Left lung (tissue), 14 donors: ENCODE data around the gene PCSK5. TPM values are rescaled to one million over a fixed set of nuclear protein-coding genes. Genes with fewer than 3 reads are reported as not detected.
A peak's percentile ranks its signal among the peaks of the same experiment; 100 is the strongest.

ENCODE experiments used
- ATAC-seq: fragments of 200-7000 bp; cut with Tn5 transposase; one replicate; pipeline ENCODE4 v1.9.1; 2020; ENCODE audit warnings: moderate library complexity
- DNase-seq, 4 donors: peaks; one replicate each; pipeline ENCODE4 v3.0.0-alpha.2; 2013 to 2020
- H3K27ac ChIP-seq, 2 donors: fragments of 200-600 bp; sonication (generic) in 1 of 2; one replicate each; pipeline versions ENCODE4 v1.5.0 to v1.8.0; 2020 to 2021
- H3K27me3 ChIP-seq, 2 donors: fragments of 200-600 bp; sonication (generic) in 1 of 2; one replicate each; pipeline versions ENCODE4 v1.5.0 to v1.8.0; 2020 to 2021
- H3K36me3 ChIP-seq, 2 donors: fragments of 200-600 bp; sonication (generic) in 1 of 2; one replicate each; pipeline versions ENCODE4 v1.5.0 to v1.8.0; 2020 to 2021
- H3K4me1 ChIP-seq, 2 donors: fragments of 200-600 bp; one replicate each; pipeline ENCODE4 v1.8.0; 2021
- H3K4me3 ChIP-seq, 2 donors: fragments of 200-600 bp; sonication (generic) in 1 of 2; one replicate each; pipeline versions ENCODE4 v1.5.0 to v1.8.0; 2020 to 2021; ENCODE audit warnings: mild to moderate bottlenecking in 1 of 2
- H3K9me3 ChIP-seq, 2 donors: fragments of 200-600 bp; sonication (generic) in 1 of 2; one replicate each; pipeline versions ENCODE4 v1.5.0 to v1.8.0; 2020 to 2021
- CTCF ChIP-seq, 2 donors: fragments of 200-600 bp; sonication (generic) in 1 of 2; IDR thresholded peaks; one replicate each; pipeline versions ENCODE4 v1.5.0 to v1.8.0; 2021; ENCODE audit warnings: antibody characterized with exemption in 2 of 2
- intact Hi-C, 2 donors: fragments of 100-400 bp; cut with DNase I; formaldehyde crosslinking; loops; one replicate each; pipeline versions ENCODE4 v1.11.2 to v1.14.2; 2022
- long read RNA-seq, 12 donors: library from polyadenylated mRNA in 2 of 12; unstranded in 2 of 12; transcript quantifications; one replicate each; pipeline ENCODE4 v2.0.0 and lab custom pipeline, GENCODE V29; 2019 to 2026
- polyA plus RNA-seq, 6 donors: library from polyadenylated mRNA; unstranded; fragments of 120-200 nt; gene quantifications; one replicate each; pipeline ENCODE4 v1.2.1, GENCODE V29; 2013; ENCODE audit not compliant: insufficient read length in 6 of 6
- total RNA-seq, 2 donors: library from RNA; stranded (reverse); fragmentation: NEBNext Ultra II Directional; extraction: Animal tissue kit (Norgen Biotek cat#: 25700); gene quantifications; one replicate each; pipeline ENCODE4 v1.2.1, GENCODE V29; 2021
- donor health status: DM: no; HTN: yes; CAD: no.
- donor health status: DM: no; HTN: no; CAD: no.

PCSK5 gene
- total RNA-seq, result 10 to 100 TPM; 18.7 to 20.3 TPM
- 10 to 100 TPM in 4 of 6 donors, 1 to 10 TPM in 2; 6.8 to 14.0 (median 10.2) TPM for polyA plus RNA-seq
- long read RNA-seq, donor 1, full-length matches to known transcripts, result 1 of 1 reads
- long read RNA-seq, donor 1, partial matches to known transcripts, result 0 of 1 reads
- long read RNA-seq, donor 1, other reads (novel, unspliced or antisense), result 0 of 1 reads
- long read RNA-seq, donor 2, full-length matches to known transcripts, result 1 of 1 reads
- long read RNA-seq, donor 2, partial matches to known transcripts, result 0 of 1 reads
- long read RNA-seq, donor 2, other reads (novel, unspliced or antisense), result 0 of 1 reads
- long read RNA-seq, donor 3, result 0 reads
- long read RNA-seq, donor 4, full-length matches to known transcripts, result 3 of 3 reads
- long read RNA-seq, donor 4, partial matches to known transcripts, result 0 of 3 reads
- long read RNA-seq, donor 4, other reads (novel, unspliced or antisense), result 0 of 3 reads
- long read RNA-seq, donor 5, full-length matches to known transcripts, result 1 of 1 reads
- long read RNA-seq, donor 5, partial matches to known transcripts, result 0 of 1 reads
- long read RNA-seq, donor 5, other reads (novel, unspliced or antisense), result 0 of 1 reads
- long read RNA-seq, donor 6, result 0 reads
- long read RNA-seq, donor 7, full-length matches to known transcripts, result 2 of 2 reads
- long read RNA-seq, donor 7, partial matches to known transcripts, result 0 of 2 reads
- long read RNA-seq, donor 7, other reads (novel, unspliced or antisense), result 0 of 2 reads
- long read RNA-seq, donor 8, result 0 reads
- long read RNA-seq, donor 9, result 0 reads
- long read RNA-seq, donor 10, full-length matches to known transcripts, result 2 of 5 reads
- long read RNA-seq, donor 10, partial matches to known transcripts, result 1 of 5 reads
- long read RNA-seq, donor 10, other reads (novel, unspliced or antisense), result 2 of 5 reads
- long read RNA-seq, donor 11, full-length matches to known transcripts, result 1 of 1 reads
- long read RNA-seq, donor 11, partial matches to known transcripts, result 0 of 1 reads
- long read RNA-seq, donor 11, other reads (novel, unspliced or antisense), result 0 of 1 reads
- long read RNA-seq, donor 12, full-length matches to known transcripts, result 1 of 1 reads
- long read RNA-seq, donor 12, partial matches to known transcripts, result 0 of 1 reads
- long read RNA-seq, donor 12, other reads (novel, unspliced or antisense), result 0 of 1 reads

GRCh38 chr9:75890472-75891276 is at the start of gene PCSK5:
Gene PCSK5, plus strand, starts transcription at chr9:75890673. Its CDS starts 509 bp downstream, at chr9:75891182.
- intact Hi-C loops, result no loop called here
- DNase-seq (peak; percentile 93 to 97 (median 94)), ATAC-seq (peak; percentile 95)

GRCh38 chr9:75844321-75844720 is 46.2 kb upstream of the PCSK5 start:
- no peaks in the 10 kb centered on the region for H3K27me3 ChIP-seq

More at GRCh38 chr9:75890472-75891276, at the start of gene PCSK5:
- Histone ChIP-seq H3K4me1 (peaks cover 4 to 23% of the 10 kb centered on the region in 2 donors), H3K4me3 (peak within 1 kb of the TSS; percentile 72 to 87), H3K36me3 (no peaks in the 10 kb centered on the region), H3K27ac (peak within 1 kb of the TSS; percentile 83 to 94), H3K9me3 (no peaks in the 10 kb centered on the region), H3K27me3 (peaks cover 0 to 35% of the 10 kb centered on the region in 2 donors)
- peak in 1 of 2 donors; percentile 7 for TF ChIP-seq CTCF (IDR thresholded peaks at IDR 0.05)

GRCh38 chr9:75845806-75846205 is 44.7 kb upstream of the PCSK5 start:
- H3K4me1 ChIP-seq, result no peaks in the 10 kb centered on the region
- no peak for DNase-seq
- no peaks in the 10 kb centered on the region for H3K27me3 ChIP-seq
- H3K9me3 ChIP-seq, result peaks cover 0 to 8% of the 10 kb centered on the region in 2 donors
- H3K27ac ChIP-seq, result no peak overlapping the region
- intact Hi-C loops, result no loop called here
- H3K4me3 ChIP-seq, result no peak overlapping the region
- no peaks in the 10 kb centered on the region for H3K36me3 ChIP-seq
- ATAC-seq, result no peak
- no peak for TF ChIP-seq CTCF (IDR thresholded peaks at IDR 0.05)

More at GRCh38 chr9:75844321-75844720, 46.2 kb upstream of the PCSK5 start:
- H3K4me1 ChIP-seq, result no peaks in the 10 kb centered on the region
- TF ChIP-seq CTCF (IDR thresholded peaks at IDR 0.05), result no peak
- intact Hi-C loops, result no loop called here
- no peak overlapping the region for H3K27ac ChIP-seq
- DNase-seq, result no peak
- no peak overlapping the region for H3K4me3 ChIP-seq
- H3K36me3 ChIP-seq, result no peaks in the 10 kb centered on the region
- ATAC-seq, result no peak
- H3K9me3 ChIP-seq, result peaks cover 0 to 8% of the 10 kb centered on the region in 2 donors

GRCh38 chr9:75847085-75847484 is 43.4 kb upstream of the PCSK5 start:
- Histone ChIP-seq H3K4me3 (no peak overlapping the region), H3K4me1 (no peaks in the 10 kb centered on the region), H3K9me3 (peaks cover 0 to 8% of the 10 kb centered on the region in 2 donors), H3K36me3 (no peaks in the 10 kb centered on the region), H3K27me3 (no peaks in the 10 kb centered on the region), H3K27ac (no peak overlapping the region)
- no peak for TF ChIP-seq CTCF (IDR thresholded peaks at IDR 0.05)
- DNase-seq (no peak), ATAC-seq (no peak)
- intact Hi-C loops, result no loop called here
